ENCODE measurements around the gene GHSR. TPM values are rescaled to one million over a fixed set of nuclear protein-coding genes. Genes with fewer than 3 reads are reported as not detected.

The GHSR gene
- total RNA-seq, 1 experiment from 2014 or later = not detected

DNA sequence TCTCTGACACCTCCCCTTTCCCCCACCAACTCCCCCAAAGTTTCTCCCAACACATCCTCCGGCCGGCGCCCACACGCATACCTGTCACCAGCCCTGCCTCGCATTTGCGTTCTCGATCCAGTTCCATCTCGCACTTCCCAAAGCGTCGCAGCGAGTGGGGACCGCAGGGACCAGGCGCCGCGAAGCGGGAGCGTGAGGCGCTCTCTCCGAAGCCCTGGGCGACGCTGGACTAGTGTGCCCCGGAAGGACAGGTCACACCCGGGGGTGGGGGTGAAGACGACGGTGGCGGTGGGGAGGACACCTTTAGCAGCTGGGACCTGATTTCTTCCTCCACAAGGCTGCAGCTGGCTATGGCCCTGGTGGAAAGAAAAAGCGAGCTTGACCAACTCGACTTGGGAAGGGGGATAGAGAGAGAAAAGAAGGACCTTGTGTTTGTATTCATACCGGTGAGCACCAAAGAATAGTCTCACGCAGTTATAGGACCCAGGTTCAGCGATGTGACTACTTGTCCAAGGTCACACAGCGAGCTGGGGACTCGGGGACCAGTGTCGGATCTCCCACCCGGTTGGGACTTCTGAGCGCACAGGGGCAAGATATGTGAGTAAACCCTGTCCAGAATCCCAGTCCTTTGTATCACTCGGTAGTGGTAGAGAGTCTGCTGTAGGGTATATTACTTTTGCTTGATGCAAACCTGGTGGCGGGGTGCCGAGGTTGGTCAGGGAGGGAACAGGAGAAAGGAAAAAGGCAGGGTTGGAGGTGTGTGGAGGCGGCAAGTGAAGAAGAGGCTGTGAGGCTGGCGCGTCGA lies 607 bp upstream of the GHSR start:
- H3K4me3 ChIP-seq = no peak overlapping the region
- H3F3A ChIP-seq (ENCODE audit: insufficient read depth, low read depth) = 0 out of 2 replicates have a peak, but pooled peaks cover under 1% of the 10 kb centered on the region
- no peaks in the 10 kb centered on the region for H3K9me2 ChIP-seq (ENCODE audit: insufficient read depth)
- no peak overlapping the region for H3K4me2 ChIP-seq
- intact Hi-C loops (cut with micrococcal nuclease; ENCODE audit: unreplicated experiment) = no loop called here
- no peaks in the 10 kb centered on the region for H3K36me3 ChIP-seq (ENCODE audit: low read depth)
- DNase-seq = no peak
- H3K27ac ChIP-seq = no peak overlapping the region
- no peaks in the 10 kb centered on the region for H4K20me1 ChIP-seq (ENCODE audit: insufficient read depth)
- no peaks in the 10 kb centered on the region for H3K27me3 ChIP-seq (ENCODE audit: insufficient read depth, low read depth)
- CTCF ChIA-PET = no interaction called here
- POLR2A ChIA-PET (ENCODE audit: unreplicated experiment) = no interaction called here
- BruUV-seq (replicated peaks) = no TSS peak
- TF ChIP-seq, protein P1, sequence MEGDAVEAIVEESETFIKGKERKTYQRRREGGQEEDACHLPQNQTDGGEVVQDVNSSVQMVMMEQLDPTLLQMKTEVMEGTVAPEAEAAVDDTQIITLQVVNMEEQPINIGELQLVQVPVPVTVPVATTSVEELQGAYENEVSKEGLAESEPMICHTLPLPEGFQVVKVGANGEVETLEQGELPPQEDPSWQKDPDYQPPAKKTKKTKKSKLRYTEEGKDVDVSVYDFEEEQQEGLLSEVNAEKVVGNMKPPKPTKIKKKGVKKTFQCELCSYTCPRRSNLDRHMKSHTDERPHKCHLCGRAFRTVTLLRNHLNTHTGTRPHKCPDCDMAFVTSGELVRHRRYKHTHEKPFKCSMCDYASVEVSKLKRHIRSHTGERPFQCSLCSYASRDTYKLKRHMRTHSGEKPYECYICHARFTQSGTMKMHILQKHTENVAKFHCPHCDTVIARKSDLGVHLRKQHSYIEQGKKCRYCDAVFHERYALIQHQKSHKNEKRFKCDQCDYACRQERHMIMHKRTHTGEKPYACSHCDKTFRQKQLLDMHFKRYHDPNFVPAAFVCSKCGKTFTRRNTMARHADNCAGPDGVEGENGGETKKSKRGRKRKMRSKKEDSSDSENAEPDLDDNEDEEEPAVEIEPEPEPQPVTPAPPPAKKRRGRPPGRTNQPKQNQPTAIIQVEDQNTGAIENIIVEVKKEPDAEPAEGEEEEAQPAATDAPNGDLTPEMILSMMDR (conservative IDR thresholded peaks at IDR 0.05) = no peak
- TF ChIP-seq EZH2 (IDR thresholded peaks at IDR 0.05; ENCODE audit: low read depth) = no peak
- no peaks in the 10 kb centered on the region for H3K79me2 ChIP-seq (ENCODE audit: low read depth)
- H3K4me1 ChIP-seq (replicated peaks; ENCODE audit: insufficient read depth) = no peaks in the 10 kb centered on the region
- H3K9me3 ChIP-seq (ENCODE audit: insufficient read depth, low read depth) = no peaks in the 10 kb centered on the region
- H2AFZ ChIP-seq = no peak overlapping the region

DNA sequence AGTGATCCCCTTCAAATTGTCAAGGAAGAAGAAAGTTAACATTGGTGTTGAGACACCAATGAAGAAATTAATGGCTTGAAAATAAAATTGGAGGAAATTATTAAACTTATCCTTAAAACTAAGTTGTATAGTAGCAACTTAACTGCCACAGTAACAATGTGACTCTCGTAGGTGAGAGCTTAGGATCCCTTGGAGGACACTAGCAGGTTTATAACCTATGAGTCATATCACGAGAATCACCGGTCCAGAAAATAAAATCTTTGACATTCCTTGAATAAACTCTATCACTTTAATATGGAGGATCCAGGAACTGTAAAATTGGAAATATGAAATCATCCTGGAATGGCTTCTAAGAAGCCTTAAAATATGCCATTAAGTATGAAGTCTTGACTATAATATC lies 2.1 kb downstream of the GHSR start:
- Histone ChIP-seq H3K27me3 (ENCODE audit: insufficient read depth, low read depth) (no peaks in the 10 kb centered on the region), H3K4me2 (no peak overlapping the region), H3K9me2 (ENCODE audit: insufficient read depth) (no peaks in the 10 kb centered on the region), H3K4me3 (no peak overlapping the region), H3K79me2 (ENCODE audit: low read depth) (no peaks in the 10 kb centered on the region), H3K27ac (no peak overlapping the region), H3K4me1 (replicated peaks; ENCODE audit: insufficient read depth) (no peaks in the 10 kb centered on the region), H3K9me3 (ENCODE audit: insufficient read depth, low read depth) (no peaks in the 10 kb centered on the region), H3K36me3 (ENCODE audit: low read depth) (no peaks in the 10 kb centered on the region), H3F3A (ENCODE audit: insufficient read depth, low read depth) (no peaks in the 10 kb centered on the region; the same call in 1 of the 2 replicates), H2AFZ (no peak overlapping the region), H4K20me1 (ENCODE audit: insufficient read depth) (no peaks in the 10 kb centered on the region)
- BruUV-seq (replicated peaks) = no TSS peak
- ChIA-PET CTCF (no interaction called here), POLR2A (ENCODE audit: unreplicated experiment) (no interaction called here)
- DNase-seq = no peak
- intact Hi-C loops (cut with micrococcal nuclease; ENCODE audit: unreplicated experiment) = no loop called here
- no peak for TF ChIP-seq EZH2 (IDR thresholded peaks at IDR 0.05; ENCODE audit: low read depth)
- TF ChIP-seq, protein P1 (conservative IDR thresholded peaks at IDR 0.05) = no peak

DNA sequence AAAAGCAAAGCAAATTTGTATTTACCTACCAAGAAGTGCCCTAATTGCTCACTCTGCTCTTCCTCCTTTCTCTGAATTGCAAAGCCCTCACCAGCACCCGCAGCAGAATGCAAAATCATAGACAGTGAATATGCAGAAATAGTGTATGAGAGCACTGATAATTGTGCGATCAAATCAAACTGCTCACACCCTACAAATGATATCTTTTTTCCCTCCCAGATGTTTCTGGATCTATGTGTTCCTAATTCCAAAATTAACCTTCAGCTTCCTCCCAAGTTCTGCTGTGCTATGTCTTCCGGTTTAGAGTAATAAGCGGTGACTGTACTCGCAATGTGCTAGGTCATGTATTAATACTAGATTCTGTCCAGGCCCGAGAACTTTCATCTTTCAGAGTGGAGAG lies 3.4 kb downstream of the GHSR start:
- BruUV-seq (replicated peaks) = no TSS peak
- H3K4me2 ChIP-seq = no peak overlapping the region
- POLR2A ChIA-PET (ENCODE audit: unreplicated experiment) = no interaction called here
- no peaks in the 10 kb centered on the region for H3K27me3 ChIP-seq (ENCODE audit: insufficient read depth, low read depth)
- no peak overlapping the region for H3K4me3 ChIP-seq
- CTCF ChIA-PET = no interaction called here
- no peaks in the 10 kb centered on the region for H3K9me2 ChIP-seq (ENCODE audit: insufficient read depth)
- TF ChIP-seq EZH2 (IDR thresholded peaks at IDR 0.05; ENCODE audit: low read depth) = no peak
- TF ChIP-seq, protein P1 (conservative IDR thresholded peaks at IDR 0.05) = no peak
- 0 out of 2 replicates have a peak overlapping the region, but pooled peaks have one; percentile 11 for H2AFZ ChIP-seq
- H3K9me3 ChIP-seq (ENCODE audit: insufficient read depth, low read depth) = no peaks in the 10 kb centered on the region
- no peaks in the 10 kb centered on the region; the same call in 1 of the 2 replicates for H3F3A ChIP-seq (ENCODE audit: insufficient read depth, low read depth)
- no peaks in the 10 kb centered on the region for H3K36me3 ChIP-seq (ENCODE audit: low read depth)
- H3K4me1 ChIP-seq (replicated peaks; ENCODE audit: insufficient read depth) = no peaks in the 10 kb centered on the region
- H3K27ac ChIP-seq = no peak overlapping the region
- no peaks in the 10 kb centered on the region for H3K79me2 ChIP-seq (ENCODE audit: low read depth)
- intact Hi-C loops (cut with micrococcal nuclease; ENCODE audit: unreplicated experiment) = no loop called here
- no peaks in the 10 kb centered on the region for H4K20me1 ChIP-seq (ENCODE audit: insufficient read depth)
- no peak for DNase-seq
